ENCODE results near the gene GDPD5. TPM values are rescaled to one million over a fixed set of nuclear protein-coding genes. Genes with fewer than 3 reads are reported as not detected.

The GDPD5 gene
- total and polyA plus RNA-seq, 9 of the 15 experiments (the other 6 are each of a cell fraction or from before 2014, with no cell fraction given) = 0.32 to 27.3 (median 8.0) TPM

GRCh38 chr11:75467311-75467710 is 58.4 kb downstream of the GDPD5 start (continued):
- no peak for TF ChIP-seq USF2 (CRISPR knock-in tag; IDR thresholded peaks at IDR 0.05)
- TF ChIP-seq ZNF695 (CRISPR knock-in tag; IDR thresholded peaks at IDR 0.05) = no peak
- no peak for TF ChIP-seq PHF20 (IDR thresholded peaks at IDR 0.05; ENCODE audit: partially characterized antibody)
- TF ChIP-seq CSDE1 (IDR thresholded peaks at IDR 0.05) = no peak

GRCh38 chr11:75465701-75466531 is 59.8 kb downstream of the GDPD5 start:
- Histone ChIP-seq H3K9me3 (replicated peaks; ENCODE audit: control insufficient read depth, insufficient read depth, low read depth, low read length) (no peaks in the 10 kb centered on the region), H4K20me1 (replicated peaks; ENCODE audit: control insufficient read depth, insufficient read depth, low read length) (no peaks in the 10 kb centered on the region), H3K79me2 (ENCODE audit: control insufficient read depth, insufficient read depth, low read length) (no peaks in the 10 kb centered on the region), H3K4me1 (replicated peaks in 1 of 2; ENCODE audit: control insufficient read depth in 2 of 2, insufficient read depth in 2 of 2, low read length in 2 of 2) (peaks cover 16 to 32% of the 10 kb centered on the region in 2 experiments), H3K27me3 (ENCODE audit: control insufficient read depth in 2 of 2, insufficient read depth in 2 of 2, low read length in 2 of 2) (no peaks in the 10 kb centered on the region), H3K4me2 (ENCODE audit: insufficient read depth, low read length) (no peak overlapping the region), H2AFZ (ENCODE audit: low read depth, low read length) (no peak overlapping the region), H3K9ac (ENCODE audit: insufficient read depth in 1 of 2, low read depth in 2 of 2, low read length in 2 of 2) (peak overlapping the region in 1 of 2 experiments; percentile 74; a peak in 2 of 4 replicates), H3K9me1 (ENCODE audit: control insufficient read depth, insufficient read depth, low read length) (no peaks in the 10 kb centered on the region), H3K36me3 (ENCODE audit: control insufficient read depth, insufficient read depth, low read length) (no peaks in the 10 kb centered on the region; the same call in 2 of the 3 replicates), H3K27ac (ENCODE audit: extremely low read depth, low read depth, low read length) (no peak overlapping the region), H3K4me3 (no peak overlapping the region)
- no TSS peak for BruUV-seq (replicated peaks)
- 71% methylated on average over 11 of the region's 11 CpGs for WGBS (ENCODE audit: insufficient coverage, low coverage, missing lambda C conversion rate)
- CTCF ChIA-PET (ENCODE audit: low intra/inter-chr PET ratio) = no interaction called here
- in situ Hi-C loops (cut with MboI) (no loop called here), intact Hi-C loops (cut with micrococcal nuclease) (no loop called here)
- FAIRE-seq (no peak), ATAC-seq (no peak), DNase-seq (ENCODE audit: extremely low read depth in 1 of 4, low spot score in 3 of 4) (no peak)
- no peak for TF ChIP-seq HNRNPL (IDR thresholded peaks at IDR 0.05; ENCODE audit: low read depth, low read length)
- TF ChIP-seq SPI1 (IDR thresholded peaks at IDR 0.05; ENCODE audit: borderline replicate concordance, low read depth, low read length) = peak; percentile 60; the same call in 1 of the 2 replicates
- POLR2A ChIA-PET = interaction anchor here (0.6 to 1.0 kb wide), 4 partner anchors 20 to 1384 kb away, joined by 3 read pairs; no protein-coding TSS in a partner anchor
